ENCODE measurements around the gene CLIP2.
"Not testable (repeated sequence)": the region's sequence is repeated elsewhere in the genome, so short reads cannot be mapped to it uniquely, and the experiment has no call there.

Gene CLIP2

DNA sequence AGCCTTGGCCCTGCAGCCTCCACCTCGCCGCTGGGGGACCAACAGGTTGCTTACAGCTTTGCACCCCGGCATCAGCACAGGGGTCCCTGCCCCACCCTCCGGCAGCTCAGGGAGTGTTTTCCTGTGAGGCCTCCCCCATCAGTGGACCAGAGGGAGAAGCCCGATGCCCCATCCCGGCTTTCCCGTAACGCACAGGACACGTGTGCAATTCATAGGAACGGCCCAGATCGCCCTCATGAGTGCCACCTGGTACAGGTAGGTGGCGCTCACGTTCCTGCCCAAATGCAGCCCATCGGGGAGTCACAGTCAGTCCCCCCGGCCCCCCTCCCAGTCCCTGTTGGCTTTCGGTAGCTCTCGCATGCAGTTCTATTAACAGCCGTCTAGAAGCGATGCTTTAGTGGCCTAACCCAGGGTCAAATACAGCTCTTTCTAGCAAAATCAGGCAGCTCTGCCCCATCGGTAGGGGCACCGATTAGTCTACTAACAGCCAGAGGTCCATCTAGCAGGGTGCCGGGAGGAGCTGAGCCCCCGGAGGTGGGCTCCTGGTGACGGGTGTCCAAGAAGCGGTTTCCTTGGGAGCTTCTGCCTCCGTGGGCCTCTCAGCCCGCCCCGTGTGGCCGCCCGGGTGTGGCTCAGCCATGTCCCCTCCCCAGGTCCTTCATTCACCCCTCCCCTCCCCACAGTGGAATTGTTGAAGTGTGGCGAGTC, 116.1 kb downstream of the CLIP2 start:
- H3K4me3 ChIP-seq (ENCODE audit: low read depth, low read length): no peak overlapping the region
- TF ChIP-seq, protein P1, sequence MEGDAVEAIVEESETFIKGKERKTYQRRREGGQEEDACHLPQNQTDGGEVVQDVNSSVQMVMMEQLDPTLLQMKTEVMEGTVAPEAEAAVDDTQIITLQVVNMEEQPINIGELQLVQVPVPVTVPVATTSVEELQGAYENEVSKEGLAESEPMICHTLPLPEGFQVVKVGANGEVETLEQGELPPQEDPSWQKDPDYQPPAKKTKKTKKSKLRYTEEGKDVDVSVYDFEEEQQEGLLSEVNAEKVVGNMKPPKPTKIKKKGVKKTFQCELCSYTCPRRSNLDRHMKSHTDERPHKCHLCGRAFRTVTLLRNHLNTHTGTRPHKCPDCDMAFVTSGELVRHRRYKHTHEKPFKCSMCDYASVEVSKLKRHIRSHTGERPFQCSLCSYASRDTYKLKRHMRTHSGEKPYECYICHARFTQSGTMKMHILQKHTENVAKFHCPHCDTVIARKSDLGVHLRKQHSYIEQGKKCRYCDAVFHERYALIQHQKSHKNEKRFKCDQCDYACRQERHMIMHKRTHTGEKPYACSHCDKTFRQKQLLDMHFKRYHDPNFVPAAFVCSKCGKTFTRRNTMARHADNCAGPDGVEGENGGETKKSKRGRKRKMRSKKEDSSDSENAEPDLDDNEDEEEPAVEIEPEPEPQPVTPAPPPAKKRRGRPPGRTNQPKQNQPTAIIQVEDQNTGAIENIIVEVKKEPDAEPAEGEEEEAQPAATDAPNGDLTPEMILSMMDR (IDR thresholded peaks at IDR 0.05; ENCODE audit: control insufficient read depth, extremely low read depth, insufficient read depth): peak; percentile 52
- DNase-seq (ENCODE audit: low read depth): no peak

DNA sequence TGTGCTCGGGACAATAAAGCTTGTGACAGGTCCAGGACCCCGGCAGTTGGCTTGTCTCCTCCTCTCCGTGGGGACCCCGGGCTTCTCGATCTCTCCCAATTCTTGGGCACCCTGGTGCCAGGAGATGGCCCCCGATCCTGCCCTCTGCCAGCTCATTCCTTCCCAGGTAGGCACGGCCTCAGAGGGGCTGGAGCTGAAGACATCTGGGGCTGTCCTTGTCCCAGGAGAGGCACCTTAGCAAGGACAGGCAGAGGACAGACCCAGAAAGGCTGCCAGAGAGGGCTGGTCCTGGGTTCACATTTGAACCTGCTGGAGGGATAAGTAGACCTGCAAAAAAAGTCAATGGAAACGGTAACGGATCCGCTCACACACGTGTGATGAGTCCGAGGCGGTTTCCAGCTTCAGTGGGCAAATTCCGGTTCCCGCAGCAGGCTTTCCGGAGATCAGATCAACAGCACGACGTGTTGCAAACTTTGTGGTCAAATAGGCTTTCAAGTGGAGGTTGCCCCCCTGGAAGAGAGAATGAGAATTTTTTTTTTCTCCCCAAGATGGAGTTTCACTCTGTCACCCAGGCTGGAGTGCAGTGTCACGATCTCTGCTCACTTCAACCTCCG, 116.8 kb downstream of the CLIP2 start:
- H3K4me3 ChIP-seq (ENCODE audit: low read depth, low read length): no peak overlapping the region
- DNase-seq (ENCODE audit: low read depth): no peak
- TF ChIP-seq, protein P1 (IDR thresholded peaks at IDR 0.05; ENCODE audit: control insufficient read depth, extremely low read depth, insufficient read depth): no peak

DNA sequence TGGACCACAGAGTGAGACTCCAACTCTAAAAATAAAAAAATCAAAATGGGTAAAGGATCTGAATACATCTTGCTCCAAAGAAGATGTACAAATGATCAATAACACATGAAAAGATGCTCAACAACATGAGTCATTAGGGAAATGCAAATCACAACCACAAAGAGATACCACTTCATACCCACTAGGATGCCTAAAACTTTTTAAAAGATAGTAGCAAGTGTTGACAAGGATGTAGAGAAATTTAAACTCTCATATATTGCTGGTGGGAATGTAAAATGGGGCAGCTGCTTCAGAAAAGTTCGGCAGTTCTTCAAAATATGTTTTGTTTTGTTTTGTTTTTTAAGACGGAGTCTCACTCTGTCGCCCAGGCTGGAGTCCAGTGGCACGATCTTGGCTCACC, 118.8 kb downstream of the CLIP2 start:
- TF ChIP-seq, protein P1 (IDR thresholded peaks at IDR 0.05; ENCODE audit: control insufficient read depth, extremely low read depth, insufficient read depth): no peak

DNA sequence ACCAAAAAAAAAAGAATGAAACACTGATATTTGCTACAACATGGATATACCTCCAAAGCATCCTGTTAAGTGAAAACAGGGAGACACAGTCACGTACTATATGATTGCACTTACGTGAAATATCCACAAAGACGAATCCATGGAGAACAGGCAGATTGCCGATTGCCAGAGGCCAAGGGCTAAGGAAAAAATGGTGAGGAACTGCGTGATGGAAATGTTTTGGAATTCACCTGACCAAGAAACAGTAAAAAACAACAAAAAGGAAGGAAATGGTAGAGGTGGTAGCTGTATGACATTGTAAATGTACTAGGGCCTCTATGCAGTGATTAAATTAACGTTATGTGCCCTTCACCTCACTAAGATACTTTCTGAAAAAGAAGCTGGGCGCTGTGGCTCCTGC, 120.4 kb downstream of the CLIP2 start:
- no peak for DNase-seq (ENCODE audit: low read depth)
- TF ChIP-seq, protein P1 (IDR thresholded peaks at IDR 0.05; ENCODE audit: control insufficient read depth, extremely low read depth, insufficient read depth): no peak

More for the DNA sequence above, 118.8 kb downstream of the CLIP2 start:
- H3K4me3 ChIP-seq (ENCODE audit: low read depth, low read length): no peak overlapping the region
- no peak for DNase-seq (ENCODE audit: low read depth)

DNA sequence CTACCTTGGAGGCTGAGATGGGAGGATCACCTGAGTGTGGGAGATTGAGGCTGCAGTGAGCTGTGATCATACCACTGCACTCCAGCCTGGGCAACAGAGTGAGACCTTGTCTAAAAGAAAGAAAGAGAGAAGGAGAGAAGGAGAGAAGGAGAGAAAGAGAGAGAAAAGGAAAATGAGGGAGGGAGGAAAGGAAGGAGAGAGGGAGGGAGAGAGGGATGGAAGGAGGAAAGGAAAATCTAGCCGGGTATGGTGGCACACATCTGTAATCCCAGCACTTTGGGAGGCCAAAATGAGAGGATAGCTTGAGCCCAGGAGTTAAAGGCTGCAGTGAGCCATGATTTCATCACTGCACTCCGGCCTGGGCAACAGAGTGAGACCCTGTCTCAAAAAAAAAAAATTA, 121.6 kb downstream of the CLIP2 start:
- no peak overlapping the region for H3K4me3 ChIP-seq (ENCODE audit: low read depth, low read length)
- no peak for DNase-seq (ENCODE audit: low read depth)
- TF ChIP-seq, protein P1 (IDR thresholded peaks at IDR 0.05; ENCODE audit: control insufficient read depth, extremely low read depth, insufficient read depth): no peak

More for the DNA sequence above, 120.4 kb downstream of the CLIP2 start:
- no peak overlapping the region for H3K4me3 ChIP-seq (ENCODE audit: low read depth, low read length)

DNA sequence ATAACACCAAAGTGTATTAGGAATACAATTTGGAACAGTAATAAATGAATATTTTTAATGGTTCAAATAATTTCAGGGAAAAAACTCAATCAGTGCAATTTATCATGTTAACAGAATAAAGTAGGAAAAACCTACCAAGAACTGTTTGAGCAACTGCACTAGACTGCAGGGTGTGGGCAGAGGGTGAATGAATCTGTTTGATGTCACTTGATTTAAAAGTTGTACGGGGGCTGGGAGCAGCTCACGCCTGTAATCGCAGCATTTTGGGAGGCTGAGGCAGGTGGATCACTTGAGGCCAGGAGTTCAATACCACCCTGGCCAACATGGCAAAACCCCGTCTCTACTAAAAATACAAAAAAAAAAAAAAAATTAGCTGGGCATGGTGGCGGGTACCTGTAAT, 122.4 kb downstream of the CLIP2 start:
- H3K4me3 ChIP-seq (ENCODE audit: low read depth, low read length); DNase-seq (ENCODE audit: low read depth): not testable (repeated sequence)

DNA sequence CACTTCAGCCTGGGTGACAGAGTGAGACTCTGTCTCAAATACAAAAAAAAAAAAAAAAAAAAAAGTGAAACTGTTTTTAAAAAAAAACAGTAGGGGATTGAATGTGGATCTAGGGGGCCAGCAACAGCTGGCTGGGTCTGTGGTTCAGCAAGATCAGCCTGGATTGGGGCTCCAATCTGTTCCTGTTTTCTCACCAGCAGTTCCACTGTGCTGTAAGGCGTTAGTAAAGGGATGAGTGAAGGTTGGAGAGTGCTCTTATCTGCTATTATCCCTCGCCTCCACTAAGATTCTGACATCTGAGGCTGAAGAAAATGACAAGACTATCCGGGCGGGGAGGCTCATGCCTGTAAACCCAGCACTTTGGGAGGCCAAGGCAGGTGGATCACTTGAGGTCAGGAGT, 122.8 kb downstream of the CLIP2 start:
- no peak for DNase-seq (ENCODE audit: low read depth)
- TF ChIP-seq, protein P1 (IDR thresholded peaks at IDR 0.05; ENCODE audit: control insufficient read depth, extremely low read depth, insufficient read depth): no peak

More for the DNA sequence above, 122.8 kb downstream of the CLIP2 start:
- no peak overlapping the region for H3K4me3 ChIP-seq (ENCODE audit: low read depth, low read length)
